Right lobe of liver (tissue), 4 donors: ENCODE data around the gene CLDN5.

ENCODE experiments used
- POLR2A ChIP-seq: fragments of 450-650 bp; IDR thresholded peaks from one replicate; pipeline ENCODE4 v1.6.1; 2017; ENCODE audit warnings: antibody characterized with exemption, mild to moderate bottlenecking
- TF ChIP-seq, protein P1 (sequence below), 4 donors: fragments of 200-600 bp in 3 of 4; fragments of 450-650 bp in 1 of 4; IDR thresholded peaks; one replicate each; pipeline versions ENCODE4 v1.5.1 to v1.8.0; 2016 to 2022; ENCODE audit warnings: antibody characterized with exemption in 4 of 4, mild to moderate bottlenecking in 2 of 4
- donor health status: DM: no; HTN: no; CAD: no.
- donor health status: DM: no; HTN: no; CAD: no.
- donor health status: DM: no; HTN: yes; CAD: no.

DNA sequence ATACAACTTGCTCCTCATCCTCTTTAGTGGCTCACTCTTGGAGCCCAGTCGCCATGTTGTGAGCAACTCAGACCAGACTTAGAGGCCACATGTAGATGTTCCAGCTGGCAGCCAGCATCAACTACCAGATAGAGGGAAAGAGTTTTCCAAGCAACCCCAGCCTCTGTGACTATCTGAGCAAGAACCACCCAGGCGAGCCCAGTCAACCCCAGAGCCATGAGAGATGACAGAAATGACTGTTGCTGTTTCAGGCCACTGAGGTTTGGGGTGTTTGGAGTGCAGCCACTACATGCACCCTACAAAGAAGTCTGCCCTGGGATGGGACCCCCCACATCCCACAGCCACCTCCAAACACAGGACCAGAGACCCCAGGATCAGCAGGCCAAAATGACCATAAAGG lies 24.8 kb upstream of the CLDN5 start:
- TF ChIP-seq, protein P1, sequence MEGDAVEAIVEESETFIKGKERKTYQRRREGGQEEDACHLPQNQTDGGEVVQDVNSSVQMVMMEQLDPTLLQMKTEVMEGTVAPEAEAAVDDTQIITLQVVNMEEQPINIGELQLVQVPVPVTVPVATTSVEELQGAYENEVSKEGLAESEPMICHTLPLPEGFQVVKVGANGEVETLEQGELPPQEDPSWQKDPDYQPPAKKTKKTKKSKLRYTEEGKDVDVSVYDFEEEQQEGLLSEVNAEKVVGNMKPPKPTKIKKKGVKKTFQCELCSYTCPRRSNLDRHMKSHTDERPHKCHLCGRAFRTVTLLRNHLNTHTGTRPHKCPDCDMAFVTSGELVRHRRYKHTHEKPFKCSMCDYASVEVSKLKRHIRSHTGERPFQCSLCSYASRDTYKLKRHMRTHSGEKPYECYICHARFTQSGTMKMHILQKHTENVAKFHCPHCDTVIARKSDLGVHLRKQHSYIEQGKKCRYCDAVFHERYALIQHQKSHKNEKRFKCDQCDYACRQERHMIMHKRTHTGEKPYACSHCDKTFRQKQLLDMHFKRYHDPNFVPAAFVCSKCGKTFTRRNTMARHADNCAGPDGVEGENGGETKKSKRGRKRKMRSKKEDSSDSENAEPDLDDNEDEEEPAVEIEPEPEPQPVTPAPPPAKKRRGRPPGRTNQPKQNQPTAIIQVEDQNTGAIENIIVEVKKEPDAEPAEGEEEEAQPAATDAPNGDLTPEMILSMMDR (IDR thresholded peaks at IDR 0.05) = no peak
- TF ChIP-seq POLR2A = no peak
